T1000 (cell line): ENCODE results near the gene PREX1.

Experiments used
- DNase-seq: peaks from one replicate; lab custom pipeline; 2025; ENCODE audit warnings: mixed read lengths; lab: John Stamatoyannopoulos, UW

Gene PREX1

DNA sequence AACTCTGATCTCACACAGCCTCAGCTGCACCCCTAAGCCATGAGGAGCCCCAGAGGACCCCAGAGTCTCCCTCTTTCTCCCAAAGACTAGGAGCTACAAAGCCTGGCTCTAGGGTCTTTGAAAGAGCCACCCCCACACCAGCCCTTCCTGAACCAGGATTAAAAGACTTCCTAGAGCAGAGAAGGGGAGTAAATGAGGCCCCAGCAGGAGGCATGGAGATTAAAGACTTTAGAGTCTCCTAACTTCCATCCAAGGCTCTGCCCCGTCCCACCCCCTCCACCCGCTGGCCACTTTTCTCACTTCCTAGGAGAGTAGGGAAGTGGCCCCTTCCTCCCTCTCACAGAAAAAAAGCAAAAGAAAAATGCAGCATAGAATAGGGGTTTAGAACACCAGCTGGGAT is 1.7 kb downstream of the PREX1 start:
- no peak for DNase-seq

DNA sequence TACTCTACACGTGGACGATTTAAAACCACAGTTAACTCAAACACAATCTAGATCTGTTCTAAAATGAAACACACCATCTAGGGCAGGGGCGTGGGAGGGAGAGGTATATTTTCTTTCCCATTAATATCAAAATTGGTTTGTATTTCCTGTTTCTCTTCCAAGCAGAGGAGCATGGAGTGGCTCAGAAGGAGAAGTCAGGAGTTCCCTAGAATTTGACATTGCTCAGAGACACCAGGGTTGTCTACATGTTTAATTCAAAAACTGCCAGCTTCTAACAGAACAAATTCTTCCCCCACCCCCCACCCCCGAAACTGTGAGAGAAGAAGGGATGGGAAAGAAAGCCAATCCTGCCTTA is 2.3 kb downstream of the PREX1 start:
- no peak for DNase-seq

DNA sequence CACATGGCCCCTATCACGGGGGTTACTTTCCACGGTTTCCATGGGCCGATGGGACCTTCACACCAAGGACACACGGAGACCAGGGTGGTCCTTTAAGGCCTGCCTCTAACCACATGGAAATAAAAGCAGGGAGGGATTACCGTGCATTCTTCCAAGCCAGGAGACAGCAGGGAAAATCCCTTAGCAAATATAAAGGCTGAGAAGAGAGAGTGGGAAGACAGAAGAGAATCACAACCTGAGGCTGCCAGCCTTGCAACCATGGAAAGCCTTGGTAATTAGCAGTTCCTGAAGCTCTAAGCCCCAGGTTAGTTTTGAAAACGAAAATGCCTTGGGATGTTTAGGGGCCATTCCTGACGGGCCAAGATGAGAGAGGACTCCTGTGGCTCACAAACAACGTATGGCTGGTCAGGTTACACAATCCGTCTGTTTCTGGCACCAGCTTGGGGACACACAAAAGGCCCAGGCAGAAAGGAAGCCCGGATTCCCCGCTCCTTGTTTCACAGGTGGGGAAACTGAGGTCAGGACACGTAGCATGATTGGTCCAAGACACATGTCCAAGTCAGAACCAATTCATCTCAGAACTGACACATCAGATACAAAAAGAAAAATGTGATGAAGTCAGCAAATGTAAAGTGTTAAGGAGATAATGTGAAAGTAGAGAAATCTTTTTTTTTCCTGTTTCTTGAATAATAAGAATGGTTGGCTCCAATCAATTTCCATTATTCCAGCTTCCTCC is 2.8 kb downstream of the PREX1 start:
- DNase-seq = no peak

DNA sequence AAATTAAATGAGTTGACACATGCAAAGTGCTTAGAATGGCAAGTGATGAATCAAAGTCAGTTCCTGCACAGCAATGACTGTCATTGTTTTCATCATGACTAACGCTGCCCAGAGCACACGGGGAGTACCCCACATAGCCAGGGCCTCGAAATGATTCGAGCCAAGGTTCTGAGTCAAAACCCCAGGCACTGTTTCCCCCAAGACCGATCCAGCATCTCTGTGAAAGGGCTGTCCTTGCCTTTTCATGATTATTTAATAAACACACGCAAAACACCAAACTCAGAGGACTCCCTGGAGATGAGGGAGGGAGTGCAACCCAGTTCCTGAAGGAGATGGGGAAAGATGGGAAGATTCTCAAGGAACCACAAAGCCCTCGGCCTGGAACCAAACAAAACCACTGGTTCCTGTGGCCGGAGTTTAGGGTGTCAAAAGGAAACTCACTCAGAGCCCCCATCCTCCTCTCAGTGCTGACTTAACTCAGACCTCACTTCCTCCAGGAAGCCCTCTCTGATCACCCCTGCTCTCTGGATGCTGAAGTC is 3.8 kb downstream of the PREX1 start:
- DNase-seq = peak; percentile 83

DNA sequence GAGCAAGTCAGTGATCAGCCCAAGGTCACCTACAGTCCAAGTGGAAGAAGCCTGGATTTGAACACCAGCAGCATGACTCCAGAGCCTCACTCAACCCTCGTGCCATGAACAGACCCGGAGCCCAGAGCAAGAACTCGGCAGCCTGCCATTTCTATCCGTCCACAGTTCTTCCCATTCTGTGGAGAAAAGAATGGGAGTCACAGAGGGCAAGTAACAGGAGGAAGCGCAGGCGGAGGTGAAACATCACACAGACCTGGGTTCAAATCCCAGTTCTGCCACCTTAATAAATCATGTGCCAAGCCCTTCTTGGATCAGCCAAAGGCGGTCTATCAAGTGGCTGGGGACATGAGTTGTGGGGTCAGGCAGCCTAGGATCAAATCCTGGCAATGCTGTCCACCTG is 4.3 kb downstream of the PREX1 start:
- no peak for DNase-seq

DNA sequence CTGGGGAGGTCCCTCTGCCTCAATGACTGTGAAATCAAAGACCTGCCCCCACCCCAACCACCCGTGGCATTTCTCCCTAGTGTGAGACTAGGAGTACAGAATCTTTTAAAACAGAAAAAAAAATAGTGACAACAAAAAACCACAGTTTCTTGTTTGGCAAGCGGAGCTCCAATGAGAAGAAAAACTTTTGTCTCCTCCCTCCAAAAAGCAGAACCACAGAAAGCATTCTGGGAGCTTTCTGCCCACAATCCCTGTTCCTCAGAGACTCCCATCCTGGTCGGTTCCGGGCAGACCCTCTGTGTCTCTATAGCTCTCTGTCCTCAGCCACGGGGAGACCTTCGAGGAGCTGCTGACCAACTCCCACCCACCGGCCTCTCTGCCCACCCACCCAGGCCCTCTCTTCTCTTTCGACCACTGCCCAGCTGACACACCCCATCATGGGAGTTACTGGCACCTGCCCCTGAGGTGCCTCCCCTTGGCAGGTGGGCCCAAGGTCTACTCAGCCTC is 4.9 kb downstream of the PREX1 start:
- DNase-seq = no peak

DNA sequence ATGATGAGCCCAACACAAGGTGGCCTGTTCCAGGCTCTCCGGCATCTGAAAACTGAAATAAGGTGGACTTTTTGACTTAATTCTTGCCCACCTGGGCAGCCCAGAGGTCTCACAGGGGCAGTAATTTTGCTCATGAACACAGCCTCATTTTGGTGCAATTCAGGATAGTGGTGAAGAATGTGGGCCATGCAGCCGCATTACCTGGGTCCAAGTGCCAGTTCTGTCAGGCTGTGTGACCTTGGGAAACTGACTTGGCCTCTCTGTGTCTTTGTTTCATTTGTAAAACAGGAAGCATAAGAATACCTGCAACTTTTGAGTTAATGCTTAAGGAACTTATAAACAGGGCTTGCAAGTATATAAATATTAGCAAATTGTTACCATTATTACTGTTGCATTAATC is 5.6 kb downstream of the PREX1 start:
- no peak for DNase-seq

DNA sequence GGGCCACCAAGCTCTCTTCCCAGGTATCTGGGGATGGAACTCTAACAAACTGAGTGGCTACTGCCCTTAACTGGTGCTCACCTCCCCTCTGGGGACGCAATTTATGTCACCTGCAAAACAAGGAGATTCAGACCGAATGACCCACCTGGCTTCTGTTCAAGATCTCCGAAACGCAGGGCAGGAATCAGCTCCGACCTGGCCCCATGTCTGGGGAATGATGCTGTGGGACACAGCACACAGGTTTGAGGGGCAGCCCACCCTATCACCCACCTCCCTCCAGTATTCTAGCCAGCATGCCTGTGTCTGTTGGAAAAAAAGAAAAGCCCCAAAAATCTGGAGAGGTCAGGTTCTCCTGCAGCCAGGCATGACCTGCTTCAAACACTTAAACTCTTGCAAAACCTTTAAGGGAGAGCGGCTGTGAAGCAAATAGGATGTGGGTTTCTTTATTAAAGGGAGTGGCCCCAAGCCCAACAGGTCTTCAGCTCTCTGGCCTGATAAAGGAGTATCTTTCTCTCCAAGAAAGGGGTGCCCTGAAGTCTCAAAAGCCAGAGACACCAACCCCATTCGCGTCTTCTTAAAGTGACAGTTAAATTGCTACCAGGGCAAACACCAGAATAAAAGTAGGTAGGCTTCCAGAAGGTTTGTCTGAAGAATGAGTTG is 6.4 kb downstream of the PREX1 start:
- no peak for DNase-seq

DNA sequence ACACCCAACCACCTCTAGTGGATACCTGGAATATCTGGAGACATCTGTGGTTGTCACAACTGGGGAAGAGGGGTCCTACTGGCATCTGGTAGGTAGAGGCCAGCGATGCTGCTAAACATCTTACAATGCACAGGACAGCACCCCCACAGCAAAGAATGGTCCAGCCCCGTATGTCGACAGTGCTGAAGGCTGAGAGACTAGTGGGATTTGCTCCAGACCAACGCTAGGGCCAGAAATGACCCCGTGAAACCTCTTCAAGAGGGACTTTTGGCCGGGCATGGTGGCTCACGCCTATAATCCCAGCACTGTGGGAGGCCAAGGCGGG is 7.2 kb downstream of the PREX1 start:
- no peak for DNase-seq

DNA sequence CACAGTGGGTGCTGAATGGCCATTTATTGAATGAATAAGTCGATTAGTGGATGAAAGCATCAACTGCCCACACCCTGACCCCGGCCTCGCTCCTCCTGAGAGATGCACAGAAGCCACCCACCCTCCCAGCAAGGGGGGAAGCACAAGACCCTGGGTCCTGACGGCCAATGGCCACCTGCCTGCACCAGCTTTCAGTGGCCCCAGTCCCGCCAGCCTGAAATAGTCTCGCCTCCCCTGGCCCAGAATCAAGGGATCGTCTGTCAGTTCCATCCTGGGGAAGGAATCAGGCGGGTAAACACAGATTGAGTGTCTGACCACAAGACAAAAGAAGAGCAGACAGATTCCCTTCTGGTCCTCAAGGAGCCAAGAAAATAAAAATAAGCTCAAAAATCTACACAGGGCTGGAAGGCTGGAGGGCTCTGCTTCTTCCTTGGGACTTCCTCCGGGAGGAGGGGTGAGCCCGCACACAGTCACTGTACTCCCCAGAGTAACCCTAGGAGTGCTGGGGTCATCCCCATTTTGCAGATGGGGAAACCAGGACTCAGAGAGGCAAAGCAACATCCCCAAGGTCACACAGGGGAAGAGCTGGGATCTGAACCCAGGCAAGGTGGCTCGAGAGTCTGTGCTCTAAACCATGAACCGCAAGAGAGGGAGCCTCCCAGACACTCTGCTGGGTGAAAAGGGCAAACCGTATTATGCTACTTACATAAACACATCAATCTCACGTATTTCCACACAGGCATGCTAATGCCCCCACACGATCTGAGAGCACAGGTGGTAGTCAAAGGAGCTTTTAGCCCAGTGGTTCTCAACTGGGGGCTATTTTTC is 7.8 kb downstream of the PREX1 start:
- no peak for DNase-seq

DNA sequence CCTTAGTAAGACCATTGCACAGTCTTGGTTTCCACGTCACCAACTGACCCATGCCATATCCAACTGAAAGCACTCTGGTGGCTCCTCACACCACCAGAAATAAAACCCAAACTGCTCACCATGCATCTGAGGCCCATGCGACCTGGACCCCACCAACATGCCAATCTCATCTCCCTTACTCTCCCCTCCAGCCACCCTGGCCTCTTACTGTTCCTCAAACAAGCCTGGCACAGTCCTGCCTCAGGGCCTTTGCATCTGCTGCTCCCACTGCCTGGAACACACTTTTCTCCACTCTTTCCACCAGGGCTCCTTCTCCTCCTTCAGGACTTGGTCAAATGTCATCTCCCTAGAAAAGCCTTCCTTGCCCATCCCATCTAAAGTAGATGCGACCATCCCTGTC is 8.7 kb downstream of the PREX1 start:
- no peak for DNase-seq

DNA sequence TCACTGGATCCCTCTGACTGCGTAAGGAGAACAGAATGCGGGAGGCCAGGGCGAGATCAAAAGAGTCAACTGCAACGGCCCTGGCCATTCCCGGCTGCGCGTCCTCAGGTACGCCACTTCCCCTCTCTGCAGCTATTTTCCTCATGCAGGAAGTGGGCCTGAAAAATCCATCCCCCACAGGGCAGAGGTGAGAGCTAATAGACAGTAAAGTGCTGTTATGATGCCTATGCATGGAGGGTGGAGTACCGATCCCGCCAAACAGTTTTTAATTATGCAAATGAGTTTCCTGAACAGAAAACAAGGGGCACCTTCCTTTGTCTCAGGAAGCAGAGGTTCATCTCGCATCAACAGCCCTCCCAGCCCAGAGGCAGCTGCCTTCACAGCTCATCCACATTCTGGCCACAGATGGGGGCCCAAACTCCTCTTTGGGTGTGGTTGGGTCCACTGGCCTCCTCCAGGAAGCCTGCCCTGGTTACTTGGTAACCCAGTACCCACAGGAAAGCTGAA is 9.3 kb downstream of the PREX1 start:
- no peak for DNase-seq

DNA sequence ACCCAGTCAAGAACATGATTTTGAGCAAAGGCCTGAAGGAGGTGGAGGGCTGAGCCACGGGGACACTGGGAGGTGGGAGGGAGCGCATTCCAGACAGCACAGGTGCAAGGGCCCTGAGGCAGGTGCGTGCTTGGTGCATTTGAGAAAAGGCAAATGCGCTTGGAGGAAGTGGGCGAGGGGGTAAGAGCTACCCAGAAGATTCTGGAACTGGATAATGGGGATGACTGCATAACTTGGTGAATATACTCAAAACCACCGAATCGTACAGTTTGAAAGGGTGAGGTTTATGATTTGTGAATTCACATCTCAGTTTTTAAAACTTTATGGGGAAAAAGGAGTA is 9.8 kb downstream of the PREX1 start:
- no peak for DNase-seq

DNA sequence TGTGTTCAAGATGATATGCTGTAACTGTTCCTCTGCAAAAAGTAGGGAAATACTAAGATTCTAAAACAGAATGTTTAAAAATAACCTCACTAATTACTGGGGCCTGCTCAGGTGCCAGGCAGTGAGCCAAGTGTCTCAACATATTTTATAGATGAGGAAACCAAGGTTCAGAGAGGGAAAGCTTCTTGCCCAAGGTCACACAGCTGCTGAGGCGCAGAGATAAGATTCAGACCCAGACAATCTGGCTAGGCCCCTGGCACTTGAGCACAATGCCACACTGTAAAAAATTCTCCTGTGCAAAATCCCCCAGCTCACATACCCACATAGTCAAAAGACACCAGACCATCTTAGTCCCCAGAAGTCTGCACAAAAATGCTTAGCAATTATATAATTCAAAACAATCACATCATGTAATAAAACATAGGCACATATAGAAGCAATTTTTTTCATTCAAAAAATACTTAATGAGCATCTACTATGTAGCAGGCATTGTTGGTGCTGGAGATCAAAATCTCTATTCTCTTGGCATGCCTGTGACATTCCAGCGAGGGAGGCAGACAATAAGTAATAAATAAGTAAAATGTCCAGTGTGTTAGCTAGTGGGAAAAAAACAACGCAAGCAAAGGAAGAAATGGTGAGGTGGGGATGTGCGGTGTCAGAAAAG is 10.3 kb downstream of the PREX1 start:
- no peak for DNase-seq

DNA sequence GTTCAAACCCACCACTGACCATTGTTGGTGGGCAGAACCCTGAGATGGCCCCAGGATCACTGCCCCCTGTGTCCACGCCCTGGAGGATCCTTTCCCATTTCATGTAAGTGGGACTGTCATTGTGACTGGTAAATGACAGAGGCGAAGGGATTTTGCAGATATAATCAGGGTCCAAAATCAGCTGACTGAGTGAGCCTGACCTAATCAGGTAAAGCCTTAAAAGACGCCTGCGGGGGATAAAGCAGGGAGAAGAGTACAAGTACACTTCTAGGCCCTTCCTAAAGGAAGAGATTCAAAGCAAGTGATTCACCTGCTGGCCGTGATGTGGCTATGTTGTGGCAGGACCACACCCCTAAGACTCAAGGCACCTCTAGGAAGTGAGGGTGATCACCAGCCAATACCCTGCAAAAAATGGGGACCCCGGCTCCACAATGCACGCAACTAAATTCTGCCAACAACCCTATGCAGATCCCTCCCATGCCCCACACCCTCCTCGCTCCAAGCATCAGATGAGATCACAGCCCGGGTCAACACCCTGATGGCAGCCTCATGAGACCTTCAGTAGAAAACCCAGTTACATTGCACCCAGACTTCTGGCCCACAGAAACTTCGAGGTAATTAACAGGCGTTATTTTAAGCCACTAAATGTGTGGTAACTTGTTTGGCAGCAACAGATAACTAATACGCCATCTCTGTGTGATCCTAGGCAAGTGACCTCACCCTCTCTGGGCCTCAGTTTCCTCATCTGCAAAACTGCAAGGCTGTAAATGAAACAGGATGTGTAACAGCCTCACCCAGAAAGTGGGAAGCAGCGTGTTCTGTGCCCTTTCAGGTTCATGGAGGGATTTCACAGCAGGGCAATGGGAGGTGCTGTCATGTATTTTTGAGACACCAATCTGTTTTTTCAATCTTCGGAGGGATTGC is 11.3 kb downstream of the PREX1 start:
- no peak for DNase-seq

DNA sequence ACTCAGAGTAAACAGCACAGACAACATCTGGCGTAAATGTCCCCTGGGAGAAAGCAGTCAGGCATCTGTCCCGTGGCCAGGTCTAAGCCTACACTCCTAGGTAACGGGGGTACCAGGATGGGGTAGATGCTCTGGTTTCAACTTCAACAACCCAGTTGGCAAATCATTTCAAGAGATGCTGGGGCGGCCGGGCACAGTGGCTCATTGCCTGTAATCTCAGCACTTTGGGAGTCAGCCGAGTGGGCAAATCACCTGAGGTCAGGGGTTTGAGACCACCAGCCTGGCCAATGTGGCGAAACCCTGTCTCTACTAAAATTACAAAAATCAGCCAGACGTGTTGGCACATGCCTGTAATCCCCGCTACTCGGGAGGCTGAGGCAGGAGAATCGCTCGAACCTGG is 12.3 kb downstream of the PREX1 start:
- DNase-seq = no peak

DNA sequence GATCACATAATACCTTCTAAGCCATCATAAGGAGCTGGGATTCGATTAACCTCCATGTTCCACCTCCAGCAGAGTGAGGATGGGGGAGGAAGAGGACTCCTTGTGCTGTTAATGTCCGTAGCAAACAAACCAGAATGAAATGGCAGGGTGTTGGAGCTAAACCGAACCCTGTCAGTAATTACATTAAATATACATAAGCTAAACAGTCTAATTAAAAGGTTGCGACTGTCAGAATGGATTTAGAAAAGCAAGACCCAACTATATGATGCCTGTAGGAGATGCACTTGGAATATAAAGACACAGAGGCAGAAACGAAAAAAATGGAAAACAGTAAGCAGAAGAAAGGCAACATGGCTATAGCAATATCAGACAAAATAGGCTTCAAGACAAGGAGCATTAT is 13.2 kb downstream of the PREX1 start:
- no peak for DNase-seq

DNA sequence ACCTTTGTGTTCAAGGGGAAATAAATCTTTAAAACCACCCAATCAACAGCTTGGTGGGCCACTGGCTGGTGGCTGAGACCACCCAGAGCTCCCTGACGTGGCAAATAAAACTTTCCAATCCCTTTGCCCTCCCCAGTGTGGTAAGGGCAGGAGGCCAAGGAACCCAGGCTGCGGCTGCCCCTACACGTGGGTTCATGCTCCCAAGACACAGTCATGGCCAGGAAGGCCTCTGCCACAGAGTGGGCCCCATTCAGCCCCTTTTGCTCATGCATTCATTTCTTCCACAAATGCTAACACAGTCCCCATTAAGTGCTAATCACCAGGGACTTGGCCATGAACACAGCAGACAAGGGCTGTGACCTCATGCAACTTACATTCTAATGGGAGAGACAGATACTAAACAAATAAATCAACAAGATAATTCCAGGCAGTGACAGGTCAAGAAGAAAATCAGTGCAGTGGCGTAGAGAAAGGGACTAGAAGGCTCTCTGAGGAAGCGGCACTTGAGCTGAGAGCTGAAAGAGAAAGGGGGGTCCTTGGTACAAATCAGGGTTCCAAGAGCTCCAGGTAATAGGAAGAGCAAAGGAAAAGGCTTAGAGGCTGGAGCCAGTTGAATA is 13.8 kb downstream of the PREX1 start:
- no peak for DNase-seq

DNA sequence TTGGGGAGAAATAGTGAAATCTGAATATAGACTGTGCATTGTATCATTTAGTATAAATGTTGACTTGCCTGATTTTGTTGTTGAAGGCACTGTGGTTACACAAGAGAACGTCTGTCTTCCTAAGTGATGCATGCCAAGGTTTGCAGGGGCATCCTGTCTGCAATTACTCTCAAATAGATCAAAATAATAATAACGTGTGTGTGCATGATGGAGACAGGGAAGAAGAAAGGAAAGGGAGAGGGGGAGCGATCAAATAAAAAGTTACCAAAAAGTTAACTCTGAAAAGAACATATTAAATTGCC is 14.4 kb downstream of the PREX1 start:
- DNase-seq = no peak

DNA sequence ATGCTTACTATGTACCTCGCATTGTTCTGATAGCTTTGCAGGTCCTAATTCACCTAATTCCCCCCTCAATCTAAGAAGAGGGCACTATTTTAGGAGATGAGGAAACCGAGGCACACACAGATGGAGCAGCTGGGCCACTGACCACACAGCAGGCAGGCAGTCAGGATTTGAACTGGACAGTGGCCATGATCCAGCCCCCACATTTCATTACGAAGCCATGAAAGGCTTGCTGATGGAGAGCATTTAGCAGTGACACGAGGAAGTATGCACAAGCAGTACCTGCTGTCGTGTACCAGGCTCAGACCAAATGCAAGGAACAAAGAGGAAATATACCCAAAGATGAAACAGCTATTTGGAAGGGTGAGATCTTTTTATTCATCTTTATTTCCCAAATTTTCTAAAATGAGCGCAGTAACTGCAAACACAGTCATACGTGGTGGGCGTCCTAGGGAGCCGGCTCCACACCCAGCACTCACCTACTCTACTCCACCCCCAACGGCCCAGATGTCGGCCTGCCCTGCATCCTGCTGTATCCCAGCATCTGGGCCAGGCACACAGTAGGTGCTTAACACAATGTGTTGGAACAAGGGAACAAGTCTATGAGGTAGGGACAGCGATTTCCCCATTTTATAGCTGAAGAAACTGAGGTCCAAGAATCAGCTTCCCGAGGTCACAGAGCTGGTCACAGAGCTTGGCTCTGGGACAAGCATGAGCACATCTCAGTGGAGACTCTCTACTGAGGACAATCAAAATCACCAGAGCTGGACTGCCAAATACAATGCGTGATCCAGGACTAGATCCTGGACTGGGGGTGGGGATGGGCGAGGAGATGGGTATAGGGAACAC is 15.0 kb downstream of the PREX1 start:
- no peak for DNase-seq
